ENCODE results near the gene FRMD4B. TPM values are rescaled to one million over a fixed set of nuclear protein-coding genes. Genes with fewer than 3 reads are reported as not detected.

Gene FRMD4B
- total and polyA plus RNA-seq, 10 of the 15 experiments (the other 5 are each of a cell fraction or from before 2014, with no cell fraction given), result 3.9 to 11.4 (median 8.0) TPM

DNA sequence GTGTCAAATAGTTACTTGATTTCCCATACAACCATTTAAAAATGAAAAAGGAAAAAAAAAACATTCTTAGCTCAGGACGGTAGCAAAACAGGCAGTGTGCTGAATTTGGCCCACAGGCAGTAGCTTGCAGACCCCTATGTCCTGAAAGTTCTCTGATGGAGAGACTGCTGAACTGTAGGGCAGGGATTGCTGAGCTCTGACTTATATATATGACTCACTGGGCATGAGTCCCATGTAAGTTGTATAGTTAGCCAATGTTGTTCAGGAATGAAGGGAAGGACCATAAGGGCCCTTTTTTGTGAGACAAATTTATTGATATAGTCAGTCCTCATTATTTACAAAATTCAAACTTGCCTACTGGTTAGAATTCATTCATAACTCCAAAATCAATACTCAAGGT, 36.9 kb upstream of the FRMD4B start:
- Histone ChIP-seq H3K4me2 (ENCODE audit: control insufficient read depth, insufficient read depth) (no peak overlapping the region), H3K27me3 (replicated peaks in 1 of 2; ENCODE audit: control insufficient read depth in 2 of 2, insufficient read depth in 2 of 2, low read length in 1 of 2) (no peaks in the 10 kb centered on the region), H3K36me3 (ENCODE audit: control insufficient read depth in 2 of 2, insufficient read depth in 2 of 2, low read length in 1 of 2) (no peaks in the 10 kb centered on the region), H3K9ac (ENCODE audit: control insufficient read depth, insufficient read depth, low read length) (no peak overlapping the region), H2AFZ (ENCODE audit: control insufficient read depth, low read depth, low read length) (no peak overlapping the region), H3K27ac (ENCODE audit: control insufficient read depth, insufficient read depth) (no peak overlapping the region), H3K4me3 (no peak overlapping the region), H3K79me2 (ENCODE audit: control insufficient read depth, insufficient read depth, low read length) (no peaks in the 10 kb centered on the region), H3K9me3 (replicated peaks; ENCODE audit: control insufficient read depth, insufficient read depth, low read length) (no peaks in the 10 kb centered on the region), H4K20me1 (ENCODE audit: control insufficient read depth, insufficient read depth) (no peaks in the 10 kb centered on the region), H3K4me1 (ENCODE audit: control insufficient read depth, insufficient read depth, low read length) (no peaks in the 10 kb centered on the region)
- no TSS peak for BruUV-seq (replicated peaks)
- ChIA-PET SMC1A (ENCODE audit: uncharacterized antibody, unreplicated experiment) (interaction anchor here (0.8 to 8.4 kb wide), 17 partner anchors 9 to 262 kb away, joined by 3 to 100 read pairs (median 6); no protein-coding TSS in a partner anchor), POLR2A (interaction anchor here (0.5 kb wide), 2 partner anchors 8 to 12 kb away, joined by 3 to 4 read pairs; no protein-coding TSS in a partner anchor), CTCF (interaction anchor here (0.8 to 10.5 kb wide), 12 partner anchors 9 to 302 kb away, joined by 3 to 158 read pairs (median 26); no protein-coding TSS in a partner anchor), RAD21 (ENCODE audit: unreplicated experiment) (interaction anchor here (0.9 to 6.3 kb wide), 8 partner anchors 13 to 261 kb away, joined by 3 to 47 read pairs (median 8); no protein-coding TSS in a partner anchor)
- intact Hi-C loops (cut with micrococcal nuclease; ENCODE audit: unreplicated experiment) (no loop called here), in situ Hi-C loops (cut with MboI) (loop anchor here (5.0 kb wide), 2 partner anchors 100 to 260 kb away; no protein-coding TSS in a partner anchor)
- DNase-seq (ENCODE audit: low read depth, low spot score), result no peak
- ATAC-seq, result no peak
- TF ChIP-seq GATAD2B (conservative IDR thresholded peaks at IDR 0.05; ENCODE audit: low read depth), result no peak
- TF ChIP-seq, protein P1, sequence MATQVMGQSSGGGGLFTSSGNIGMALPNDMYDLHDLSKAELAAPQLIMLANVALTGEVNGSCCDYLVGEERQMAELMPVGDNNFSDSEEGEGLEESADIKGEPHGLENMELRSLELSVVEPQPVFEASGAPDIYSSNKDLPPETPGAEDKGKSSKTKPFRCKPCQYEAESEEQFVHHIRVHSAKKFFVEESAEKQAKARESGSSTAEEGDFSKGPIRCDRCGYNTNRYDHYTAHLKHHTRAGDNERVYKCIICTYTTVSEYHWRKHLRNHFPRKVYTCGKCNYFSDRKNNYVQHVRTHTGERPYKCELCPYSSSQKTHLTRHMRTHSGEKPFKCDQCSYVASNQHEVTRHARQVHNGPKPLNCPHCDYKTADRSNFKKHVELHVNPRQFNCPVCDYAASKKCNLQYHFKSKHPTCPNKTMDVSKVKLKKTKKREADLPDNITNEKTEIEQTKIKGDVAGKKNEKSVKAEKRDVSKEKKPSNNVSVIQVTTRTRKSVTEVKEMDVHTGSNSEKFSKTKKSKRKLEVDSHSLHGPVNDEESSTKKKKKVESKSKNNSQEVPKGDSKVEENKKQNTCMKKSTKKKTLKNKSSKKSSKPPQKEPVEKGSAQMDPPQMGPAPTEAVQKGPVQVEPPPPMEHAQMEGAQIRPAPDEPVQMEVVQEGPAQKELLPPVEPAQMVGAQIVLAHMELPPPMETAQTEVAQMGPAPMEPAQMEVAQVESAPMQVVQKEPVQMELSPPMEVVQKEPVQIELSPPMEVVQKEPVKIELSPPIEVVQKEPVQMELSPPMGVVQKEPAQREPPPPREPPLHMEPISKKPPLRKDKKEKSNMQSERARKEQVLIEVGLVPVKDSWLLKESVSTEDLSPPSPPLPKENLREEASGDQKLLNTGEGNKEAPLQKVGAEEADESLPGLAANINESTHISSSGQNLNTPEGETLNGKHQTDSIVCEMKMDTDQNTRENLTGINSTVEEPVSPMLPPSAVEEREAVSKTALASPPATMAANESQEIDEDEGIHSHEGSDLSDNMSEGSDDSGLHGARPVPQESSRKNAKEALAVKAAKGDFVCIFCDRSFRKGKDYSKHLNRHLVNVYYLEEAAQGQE (IDR thresholded peaks at IDR 0.05; ENCODE audit: low read depth, low read length), result no peak
- no peak for TF ChIP-seq CREB1 (IDR thresholded peaks at IDR 0.05; ENCODE audit: low read depth)
- no peak for TF ChIP-seq CBX3 (IDR thresholded peaks at IDR 0.05; ENCODE audit: borderline replicate concordance, low read depth)
- TF ChIP-seq, protein P2, sequence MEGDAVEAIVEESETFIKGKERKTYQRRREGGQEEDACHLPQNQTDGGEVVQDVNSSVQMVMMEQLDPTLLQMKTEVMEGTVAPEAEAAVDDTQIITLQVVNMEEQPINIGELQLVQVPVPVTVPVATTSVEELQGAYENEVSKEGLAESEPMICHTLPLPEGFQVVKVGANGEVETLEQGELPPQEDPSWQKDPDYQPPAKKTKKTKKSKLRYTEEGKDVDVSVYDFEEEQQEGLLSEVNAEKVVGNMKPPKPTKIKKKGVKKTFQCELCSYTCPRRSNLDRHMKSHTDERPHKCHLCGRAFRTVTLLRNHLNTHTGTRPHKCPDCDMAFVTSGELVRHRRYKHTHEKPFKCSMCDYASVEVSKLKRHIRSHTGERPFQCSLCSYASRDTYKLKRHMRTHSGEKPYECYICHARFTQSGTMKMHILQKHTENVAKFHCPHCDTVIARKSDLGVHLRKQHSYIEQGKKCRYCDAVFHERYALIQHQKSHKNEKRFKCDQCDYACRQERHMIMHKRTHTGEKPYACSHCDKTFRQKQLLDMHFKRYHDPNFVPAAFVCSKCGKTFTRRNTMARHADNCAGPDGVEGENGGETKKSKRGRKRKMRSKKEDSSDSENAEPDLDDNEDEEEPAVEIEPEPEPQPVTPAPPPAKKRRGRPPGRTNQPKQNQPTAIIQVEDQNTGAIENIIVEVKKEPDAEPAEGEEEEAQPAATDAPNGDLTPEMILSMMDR (IDR thresholded peaks at IDR 0.05 in 2 of 3, conservative IDR thresholded peaks at IDR 0.05 in 1 of 3; ENCODE audit: control insufficient read depth in 2 of 3, extremely low read depth in 1 of 3, insufficient read depth in 1 of 3, low read depth in 3 of 3, low read length in 3 of 3), result no peak
- no peak for TF ChIP-seq HDGF (IDR thresholded peaks at IDR 0.05)
- TF ChIP-seq, protein P3, sequence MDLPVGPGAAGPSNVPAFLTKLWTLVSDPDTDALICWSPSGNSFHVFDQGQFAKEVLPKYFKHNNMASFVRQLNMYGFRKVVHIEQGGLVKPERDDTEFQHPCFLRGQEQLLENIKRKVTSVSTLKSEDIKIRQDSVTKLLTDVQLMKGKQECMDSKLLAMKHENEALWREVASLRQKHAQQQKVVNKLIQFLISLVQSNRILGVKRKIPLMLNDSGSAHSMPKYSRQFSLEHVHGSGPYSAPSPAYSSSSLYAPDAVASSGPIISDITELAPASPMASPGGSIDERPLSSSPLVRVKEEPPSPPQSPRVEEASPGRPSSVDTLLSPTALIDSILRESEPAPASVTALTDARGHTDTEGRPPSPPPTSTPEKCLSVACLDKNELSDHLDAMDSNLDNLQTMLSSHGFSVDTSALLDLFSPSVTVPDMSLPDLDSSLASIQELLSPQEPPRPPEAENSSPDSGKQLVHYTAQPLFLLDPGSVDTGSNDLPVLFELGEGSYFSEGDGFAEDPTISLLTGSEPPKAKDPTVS (IDR thresholded peaks at IDR 0.05; ENCODE audit: low read depth, low read length), result no peak
- TF ChIP-seq BCL11A (IDR thresholded peaks at IDR 0.05; ENCODE audit: low read depth, low read length), result no peak
- no peak for TF ChIP-seq CHD2 (IDR thresholded peaks at IDR 0.05; ENCODE audit: borderline replicate concordance, low read depth, low read length)
- no peak for TF ChIP-seq KLF5 (IDR thresholded peaks at IDR 0.05; ENCODE audit: partially characterized antibody)
- TF ChIP-seq SIN3A (IDR thresholded peaks at IDR 0.05; ENCODE audit: low read depth, low read length), result no peak
- no peak for TF ChIP-seq SREBF1 (IDR thresholded peaks at IDR 0.05; ENCODE audit: low read length)
- no peak for TF ChIP-seq CBFB (IDR thresholded peaks at IDR 0.05; ENCODE audit: low read depth)
- no peak for TF ChIP-seq HDAC2 (IDR thresholded peaks at IDR 0.05)
- TF ChIP-seq CREM (IDR thresholded peaks at IDR 0.05; ENCODE audit: low read depth), result no peak
- TF ChIP-seq, protein P4, sequence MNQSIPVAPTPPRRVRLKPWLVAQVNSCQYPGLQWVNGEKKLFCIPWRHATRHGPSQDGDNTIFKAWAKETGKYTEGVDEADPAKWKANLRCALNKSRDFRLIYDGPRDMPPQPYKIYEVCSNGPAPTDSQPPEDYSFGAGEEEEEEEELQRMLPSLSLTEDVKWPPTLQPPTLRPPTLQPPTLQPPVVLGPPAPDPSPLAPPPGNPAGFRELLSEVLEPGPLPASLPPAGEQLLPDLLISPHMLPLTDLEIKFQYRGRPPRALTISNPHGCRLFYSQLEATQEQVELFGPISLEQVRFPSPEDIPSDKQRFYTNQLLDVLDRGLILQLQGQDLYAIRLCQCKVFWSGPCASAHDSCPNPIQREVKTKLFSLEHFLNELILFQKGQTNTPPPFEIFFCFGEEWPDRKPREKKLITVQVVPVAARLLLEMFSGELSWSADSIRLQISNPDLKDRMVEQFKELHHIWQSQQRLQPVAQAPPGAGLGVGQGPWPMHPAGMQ (IDR thresholded peaks at IDR 0.05; ENCODE audit: borderline replicate concordance), result no peak
- TF ChIP-seq ZNF384 (IDR thresholded peaks at IDR 0.05; ENCODE audit: borderline replicate concordance, low read depth, low read length), result no peak
- FAIRE-seq, result no peak
- 50% methylated on average over 1 of the region's 1 CpG for WGBS (ENCODE audit: insufficient coverage, insufficient replicate concordance, low lambda C conversion rate, missing lambda C conversion rate)
